HCT116 (cell line): ENCODE measurements around the gene WNK2.

Source experiments
- CEBPB ChIP-seq: IDR thresholded peaks from 2 replicates; pipeline ENCODE4 v1.6.1; 2012; ENCODE audit warnings: low read depth
- CTCF ChIP-seq, 3 experiments: fragments of 200-600 bp in 1 of 3; sonication (generic) in 1 of 3; IDR thresholded peaks in 2 of 3; conservative IDR thresholded peaks in 1 of 3; 2 replicates each; pipeline ENCODE4 v1.5.1; 2012 to 2017; ENCODE audit warnings: low read depth in 2 of 3, low read length in 2 of 3, antibody characterized with exemption in 1 of 3, borderline replicate concordance in 1 of 3, control low read depth in 1 of 3, mild to moderate bottlenecking in 1 of 3, mixed read lengths in 1 of 3, mixed run types in 1 of 3, moderate library complexity in 1 of 3; ENCODE audit not compliant: insufficient read depth in 1 of 3
- EGR1 ChIP-seq: IDR thresholded peaks from 2 replicates; pipeline ENCODE4 v1.6.1; 2012; ENCODE audit warnings: low read depth
- JUND ChIP-seq: IDR thresholded peaks from 2 replicates; pipeline ENCODE4 v1.6.1; 2012
- MAX ChIP-seq: IDR thresholded peaks from 2 replicates; pipeline ENCODE4 v1.6.1; 2012
- POLR2A ChIP-seq: IDR thresholded peaks from 2 replicates; pipeline ENCODE4 v1.7.0; 2011; ENCODE audit warnings: borderline replicate concordance; ENCODE audit not compliant: insufficient read depth, insufficient read length; ENCODE audit errors: extremely low read depth
- POLR2AphosphoS5 ChIP-seq: IDR thresholded peaks from 2 replicates; pipeline ENCODE4 v1.6.1; 2011; ENCODE audit warnings: mild to moderate bottlenecking, low read depth, low read length, moderate library complexity
- REST ChIP-seq: IDR thresholded peaks from 2 replicates; pipeline ENCODE4 v1.6.1; 2012; ENCODE audit warnings: low read depth
- ZNF274 ChIP-seq: fragments of 200-500 bp; sonication (Bioruptor generic); IDR thresholded peaks from 2 replicates; pipeline ENCODE4 v1.6.1; 2014; ENCODE audit warnings: mild to moderate bottlenecking, low read depth, low read length, inconsistent platforms

- no peak for TF ChIP-seq CEBPB
- TF ChIP-seq REST: no peak
- TF ChIP-seq POLR2A: no peak
- TF ChIP-seq POLR2AphosphoS5: no peak
- no peak for TF ChIP-seq MAX
- TF ChIP-seq ZNF274: no peak
- TF ChIP-seq CTCF (IDR thresholded peaks at IDR 0.05 in 2 of 3, conservative IDR thresholded peaks at IDR 0.05 in 1 of 3; ENCODE audit: borderline replicate concordance in 1 of 3, insufficient read depth in 1 of 3, low read depth in 2 of 3, low read length in 2 of 3): no peak
- TF ChIP-seq EGR1: no peak
- no peak for TF ChIP-seq JUND
Observed at GRCh38 chr9:93361995-93362394, 178.1 kb downstream of the WNK2 start.
